OCI-LY7 (cell line): ENCODE data around the gene CMIP.

Source experiments
- EZH2phosphoT487 ChIP-seq: fragments of 200-600 bp; sonication (generic); IDR thresholded peaks from 2 replicates; pipeline ENCODE4 v1.6.1; 2018; ENCODE audit warnings: low read depth, borderline replicate concordance, mild to moderate bottlenecking, mixed run types, antibody characterized with exemption, low read length, moderate library complexity, mixed read lengths
- TF ChIP-seq, protein P1 (sequence below): fragments of 200-600 bp; sonication (generic); conservative IDR thresholded peaks from 2 replicates; pipeline ENCODE4 v1.5.1; 2014; ENCODE audit warnings: mild to moderate bottlenecking, antibody characterized with exemption, low read length, moderate library complexity, mixed read lengths

DNA sequence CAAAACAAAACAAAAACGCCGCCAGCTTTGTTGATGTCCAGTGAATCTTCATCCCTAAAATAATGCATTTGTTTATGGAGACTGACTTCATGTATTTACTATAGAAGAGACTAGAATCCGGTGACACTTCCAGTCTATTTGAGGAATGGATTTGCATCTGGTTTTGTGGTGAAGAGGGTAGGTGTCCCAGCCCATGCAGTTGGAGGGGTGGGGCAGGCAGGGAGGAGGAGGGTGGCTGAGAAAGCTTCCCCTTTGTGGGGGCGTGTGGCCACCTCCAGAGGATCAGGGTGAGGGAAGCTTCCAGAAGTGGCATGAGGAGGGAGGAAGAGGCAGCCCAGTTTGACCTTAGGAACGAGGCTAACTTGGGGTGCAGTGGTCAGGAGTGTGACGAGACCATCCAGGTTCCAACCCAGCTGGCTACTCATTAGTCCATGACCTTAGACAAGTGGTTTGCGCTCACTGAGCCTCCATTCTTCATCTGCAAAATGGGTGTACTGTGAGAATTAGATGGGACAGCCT lies 69.5 kb downstream of the CMIP start:
- TF ChIP-seq, protein P1, sequence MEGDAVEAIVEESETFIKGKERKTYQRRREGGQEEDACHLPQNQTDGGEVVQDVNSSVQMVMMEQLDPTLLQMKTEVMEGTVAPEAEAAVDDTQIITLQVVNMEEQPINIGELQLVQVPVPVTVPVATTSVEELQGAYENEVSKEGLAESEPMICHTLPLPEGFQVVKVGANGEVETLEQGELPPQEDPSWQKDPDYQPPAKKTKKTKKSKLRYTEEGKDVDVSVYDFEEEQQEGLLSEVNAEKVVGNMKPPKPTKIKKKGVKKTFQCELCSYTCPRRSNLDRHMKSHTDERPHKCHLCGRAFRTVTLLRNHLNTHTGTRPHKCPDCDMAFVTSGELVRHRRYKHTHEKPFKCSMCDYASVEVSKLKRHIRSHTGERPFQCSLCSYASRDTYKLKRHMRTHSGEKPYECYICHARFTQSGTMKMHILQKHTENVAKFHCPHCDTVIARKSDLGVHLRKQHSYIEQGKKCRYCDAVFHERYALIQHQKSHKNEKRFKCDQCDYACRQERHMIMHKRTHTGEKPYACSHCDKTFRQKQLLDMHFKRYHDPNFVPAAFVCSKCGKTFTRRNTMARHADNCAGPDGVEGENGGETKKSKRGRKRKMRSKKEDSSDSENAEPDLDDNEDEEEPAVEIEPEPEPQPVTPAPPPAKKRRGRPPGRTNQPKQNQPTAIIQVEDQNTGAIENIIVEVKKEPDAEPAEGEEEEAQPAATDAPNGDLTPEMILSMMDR = no peak
- TF ChIP-seq EZH2phosphoT487 = no peak
